Right lobe of liver (tissue), 6 donors: ENCODE data around the gene LACRT. TPM values are rescaled to one million over a fixed set of nuclear protein-coding genes. Genes with fewer than 3 reads are reported as not detected.
"Not testable (repeated sequence)": the region's sequence is repeated elsewhere in the genome, so short reads cannot be mapped to it uniquely, and the experiment has no call there.

Experiments
- ATAC-seq, 4 donors: fragments of 200-7000 bp; cut with Tn5 transposase; one replicate each; pipeline ENCODE4 v1.9.1; 2020; ENCODE audit warnings: mild to moderate bottlenecking in 4 of 4, moderate library complexity in 4 of 4
- DNase-seq, 3 donors: peaks; one replicate each; pipeline ENCODE4 v3.0.0-alpha.2; 2020
- H3K27ac ChIP-seq, 3 donors: fragments of 200-600 bp; one replicate each; pipeline ENCODE4 v1.8.0; 2022
- H3K27me3 ChIP-seq, 2 donors: fragments of 200-600 bp; one replicate each; pipeline ENCODE4 v1.8.0; 2022
- H3K36me3 ChIP-seq, 4 donors: fragments of 200-600 bp; sonication (generic) in 1 of 4; one replicate each; pipeline versions ENCODE4 v1.5.1 to v1.8.0; 2017 to 2022; ENCODE audit warnings: control low read depth in 1 of 4
- H3K4me1 ChIP-seq, 4 donors: fragments of 200-600 bp; sonication (generic) in 1 of 4; one replicate each; pipeline versions ENCODE4 v1.5.1 to v1.8.0; 2017 to 2022; ENCODE audit warnings: control low read depth in 1 of 4
- H3K4me3 ChIP-seq, 3 donors: fragments of 200-600 bp; one replicate each; pipeline ENCODE4 v1.8.0; 2022
- H3K9me3 ChIP-seq, 4 donors: fragments of 200-600 bp; sonication (generic) in 1 of 4; one replicate each; pipeline versions ENCODE4 v1.5.1 to v1.8.0; 2017 to 2022; ENCODE audit warnings: control low read depth in 1 of 4
- CTCF ChIP-seq, 4 donors: fragments of 200-600 bp in 3 of 4; fragments of 450-650 bp in 1 of 4; IDR thresholded peaks; one replicate each; pipeline versions ENCODE4 v1.5.1 to v1.8.0; 2016 to 2022; ENCODE audit warnings: antibody characterized with exemption in 4 of 4, mild to moderate bottlenecking in 2 of 4
- POLR2A ChIP-seq: fragments of 450-650 bp; IDR thresholded peaks from one replicate; pipeline ENCODE4 v1.6.1; 2017; ENCODE audit warnings: antibody characterized with exemption, mild to moderate bottlenecking
- WGBS: methylation state at CpG from one replicate; pipeline ENCODE4 v1.1.6; 2018; ENCODE audit warnings: low coverage, low lambda C conversion rate; ENCODE audit not compliant: insufficient coverage; ENCODE audit errors: missing lambda C conversion rate; 5-methylcytosine and 5-hydroxymethylcytosine counted together
- intact Hi-C, 2 donors: fragments of 100-400 bp; cut with DNase I; formaldehyde crosslinking; loops; one replicate each; pipeline versions ENCODE4 v1.11.2 to v1.14.1; 2022
- total RNA-seq, 6 experiments: library from RNA; depleted of rRNA in 2 of 6; stranded (reverse); fragments of >200 nt in 2 of 6; fragmentation: NEBNext Ultra II Directional in 3 of 6; extraction: Animal tissue kit (Norgen Biotek cat#: 25700) in 3 of 6; gene quantifications; one replicate each; pipeline versions ENCODE4 v1.1.0 to v1.2.4, GENCODE V29; 2016 to 2023
- donor health status: DM: no; HTN: yes; CAD: no.
- donor health status: DM: no; HTN: no; CAD: no.
- donor health status: DM: no; HTN: no; CAD: no.
- donor health status: DM: no; HTN: yes; CAD: no.
- donor health status: DM: no; HTN: yes; CAD: no.

Gene LACRT
- total RNA-seq, 6 experiments from 2014 or later = not detected

GRCh38 chr12:54667945-54668344 lies 33.2 kb upstream of the LACRT start:
- ATAC-seq = no peak
- 90% methylated on average over 5 of the region's 5 CpGs for whole genome bisulfite sequencing
- no peaks in the 10 kb centered on the region for H3K4me1 ChIP-seq

GRCh38 chr12:54666008-54666407 lies 31.3 kb upstream of the LACRT start:
- Histone ChIP-seq H3K27ac (no peak overlapping the region), H3K27me3 (no peaks in the 10 kb centered on the region), H3K9me3 (no peaks in the 10 kb centered on the region), H3K4me3 (no peak overlapping the region), H3K4me1 (peaks cover 0 to 7% (median 0%) of the 10 kb centered on the region in 4 donors), H3K36me3 (no peaks in the 10 kb centered on the region)
- TF ChIP-seq CTCF (IDR thresholded peaks at IDR 0.05) (no peak), POLR2A (no peak)
- ATAC-seq (no peak), DNase-seq (no peak)
- intact Hi-C loops = no loop called here
- 69% methylated on average over 3 of the region's 3 CpGs for WGBS

More at GRCh38 chr12:54667945-54668344, 33.2 kb upstream of the LACRT start:
- no peak overlapping the region for H3K27ac ChIP-seq
- no peak for TF ChIP-seq POLR2A
- TF ChIP-seq CTCF (IDR thresholded peaks at IDR 0.05) = no peak
- H3K9me3 ChIP-seq = no peaks in the 10 kb centered on the region
- H3K36me3 ChIP-seq = no peaks in the 10 kb centered on the region
- no peaks in the 10 kb centered on the region for H3K27me3 ChIP-seq
- no peak overlapping the region for H3K4me3 ChIP-seq
- DNase-seq = no peak
- intact Hi-C loops = no loop called here

- not testable (repeated sequence) for ATAC-seq, H3K4me3 ChIP-seq
Measured at GRCh38 chr12:54665022-54665635, 30.4 kb upstream of the LACRT start.

GRCh38 chr12:54663603-54664002 lies 28.9 kb upstream of the LACRT start:
- Histone ChIP-seq H3K27me3 (no peaks in the 10 kb centered on the region), H3K9me3 (no peaks in the 10 kb centered on the region), H3K4me3 (no peak overlapping the region), H3K4me1 (peaks cover 0 to 13% (median 0%) of the 10 kb centered on the region in 4 donors), H3K27ac (no peak overlapping the region), H3K36me3 (no peaks in the 10 kb centered on the region)
- TF ChIP-seq POLR2A (no peak), CTCF (IDR thresholded peaks at IDR 0.05) (no peak)
- DNase-seq (no peak), ATAC-seq (no peak)
- intact Hi-C loops = no loop called here
- 76% methylated on average over 3 of the region's 3 CpGs for WGBS

More at GRCh38 chr12:54665022-54665635, 30.4 kb upstream of the LACRT start:
- H3K9me3 ChIP-seq, intact Hi-C loops, H3K27me3 ChIP-seq, H3K36me3 ChIP-seq, H3K27ac ChIP-seq, DNase-seq: not testable (repeated sequence)
- 62% methylated on average over 2 of the region's 3 CpGs for WGBS
- H3K4me1 ChIP-seq = peaks cover 0 to 13% (median 0%) of the 10 kb centered on the region in 4 donors

GRCh38 chr12:54662026-54662425 lies 27.3 kb upstream of the LACRT start:
- intact Hi-C loops = no loop called here
- WGBS = 57% methylated on average over 3 of the region's 3 CpGs
- ATAC-seq = no peak
- Histone ChIP-seq H3K27me3 (no peaks in the 10 kb centered on the region), H3K36me3 (no peaks in the 10 kb centered on the region), H3K4me1 (peaks cover 0 to 13% (median 0%) of the 10 kb centered on the region in 4 donors), H3K9me3 (no peaks in the 10 kb centered on the region), H3K27ac (no peak overlapping the region), H3K4me3 (no peak overlapping the region)
- TF ChIP-seq CTCF (IDR thresholded peaks at IDR 0.05) (no peak), POLR2A (no peak)
- no peak for DNase-seq
